T-helper 22 cell (primary cell): ENCODE data around the gene NRG2.

Experiments used
- DNase-seq: peaks from one replicate; pipeline ENCODE4 v3.0.0-alpha.2; 2020; ENCODE audit warnings: low read depth

The NRG2 gene

DNA sequence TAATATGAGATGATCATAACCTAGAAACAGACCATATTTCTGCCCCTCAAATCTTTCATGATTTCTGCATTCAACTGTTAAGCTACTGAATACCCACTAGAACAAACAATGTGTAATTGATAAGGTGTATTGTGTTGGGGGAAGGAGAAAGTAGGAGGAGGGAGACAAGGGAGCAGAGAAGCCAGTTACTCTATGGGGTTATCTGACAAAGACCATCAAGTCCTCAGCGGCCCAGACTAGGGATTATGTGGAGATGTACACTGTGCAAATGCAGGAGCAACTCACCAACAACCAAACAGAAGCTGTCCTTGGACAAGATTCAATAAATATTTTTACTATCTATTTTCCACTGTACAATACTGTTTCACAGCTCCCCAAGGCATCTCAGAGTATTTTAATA, 2.7 kb downstream of the NRG2 start:
- DNase-seq = no peak

- no peak for DNase-seq
These were observed 3.5 kb downstream of the NRG2 start for GRCh38 chr5:140039561-140039960.

GRCh38 chr5:140038373-140038957, 4.6 kb downstream of the NRG2 start:
- no peak for DNase-seq

- no peak for DNase-seq
These were observed 6.1 kb downstream of the NRG2 start for GRCh38 chr5:140037012-140037411.

- no peak for DNase-seq
These were observed 7.2 kb downstream of the NRG2 start for GRCh38 chr5:140035881-140036280.

DNA sequence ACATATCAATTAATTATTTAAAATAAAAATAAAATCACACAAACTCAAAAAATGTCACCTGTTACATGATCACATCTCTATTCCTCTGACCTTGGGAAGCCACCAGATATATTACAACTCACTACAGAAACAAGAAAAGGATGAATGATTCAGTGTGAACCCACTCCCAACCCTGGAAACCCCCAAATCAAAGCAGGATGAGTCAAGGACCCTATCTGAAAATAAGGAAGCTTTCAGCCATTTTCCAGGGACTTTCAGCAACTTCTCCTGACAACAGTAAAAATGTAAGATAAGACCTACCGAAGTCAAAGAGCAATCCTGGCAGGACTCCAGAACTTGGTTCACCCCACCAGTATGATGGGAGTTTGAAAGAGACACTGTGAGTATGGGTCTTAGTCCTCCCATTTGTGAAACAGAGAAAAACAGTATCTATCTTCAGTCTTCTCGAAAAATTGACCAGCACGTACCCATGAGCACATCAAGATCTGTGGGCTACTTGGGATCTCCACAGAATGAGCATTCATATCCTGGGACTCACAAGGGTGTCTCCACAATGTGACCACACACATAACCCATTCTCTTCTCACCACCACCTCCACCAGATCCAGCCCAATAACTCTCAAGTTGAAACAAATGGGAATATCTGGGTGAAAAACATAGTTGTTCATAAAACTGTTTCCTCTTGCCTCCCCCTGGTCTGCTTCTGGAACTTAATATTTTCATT, 9.9 kb downstream of the NRG2 start:
- no peak for DNase-seq

GRCh38 chr5:140032296-140032695, 10.8 kb downstream of the NRG2 start:
- no peak for DNase-seq

DNA sequence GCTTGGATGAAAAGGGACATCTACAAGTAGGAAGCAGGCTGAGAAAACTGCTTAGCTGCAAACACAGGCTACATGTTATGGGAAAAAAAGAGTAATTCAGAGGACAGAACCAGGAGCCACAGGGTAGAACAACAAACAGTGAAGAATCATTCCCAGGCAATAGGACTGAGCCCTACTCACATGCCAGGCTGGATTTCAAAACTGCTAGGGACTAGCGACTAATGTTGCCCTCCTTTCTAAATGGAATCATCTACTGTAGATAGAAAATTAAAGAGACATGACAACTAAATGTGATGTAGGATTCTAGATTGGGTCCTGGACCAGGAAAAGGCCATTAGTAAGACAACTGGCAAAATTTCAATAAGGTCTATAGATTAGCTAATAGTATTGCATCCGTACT, 15.3 kb downstream of the NRG2 start:
- DNase-seq = no peak

DNA sequence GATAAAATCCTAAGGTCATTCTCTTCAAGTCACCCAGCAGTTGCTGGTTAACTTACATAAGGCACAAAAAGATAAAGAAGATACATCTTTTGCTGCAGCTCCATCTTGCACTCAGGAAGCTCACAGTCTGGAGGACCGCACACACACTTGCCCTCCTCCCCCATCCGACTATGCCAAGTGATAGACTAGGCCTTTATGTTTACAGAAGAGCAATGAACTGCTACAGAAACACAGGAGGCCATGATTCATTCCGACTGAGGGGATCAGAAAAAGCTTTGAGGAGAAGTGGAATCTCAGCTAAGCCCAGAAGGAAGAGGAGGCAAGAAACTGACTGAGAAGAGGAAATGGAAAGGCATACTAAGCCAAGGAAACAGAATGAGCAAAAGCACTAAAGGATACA, 17.4 kb downstream of the NRG2 start:
- DNase-seq = no peak

- no peak for DNase-seq
These were observed 18.2 kb downstream of the NRG2 start for GRCh38 chr5:140024928-140025327.

DNA sequence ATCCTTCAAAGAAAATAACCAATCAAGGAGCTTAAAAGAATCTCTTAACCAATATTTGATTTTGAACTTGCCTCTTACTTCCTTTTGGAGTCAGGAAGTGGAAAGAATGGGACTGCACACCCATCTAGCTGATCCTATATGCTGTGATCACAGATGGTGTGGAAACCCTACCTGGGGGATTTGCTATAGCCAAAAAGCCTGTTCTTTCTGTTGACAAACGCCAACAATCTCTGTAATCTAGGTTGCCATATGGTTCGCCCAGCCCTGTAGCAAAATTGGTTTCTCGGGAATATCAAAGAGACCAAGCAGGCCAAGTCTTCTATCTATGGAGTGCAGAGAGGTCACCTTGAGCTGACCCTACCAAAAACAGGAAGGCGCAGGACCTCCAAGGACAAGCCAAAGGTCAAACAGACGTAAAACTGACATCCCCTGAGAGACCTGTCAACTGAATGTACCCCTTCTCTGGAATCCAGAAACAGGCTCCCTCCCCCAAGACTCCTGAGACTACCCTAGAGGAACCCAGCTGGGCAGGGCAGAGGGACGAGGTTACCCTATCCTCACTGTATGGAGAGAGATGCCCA, 19.4 kb downstream of the NRG2 start:
- no peak for DNase-seq

DNA sequence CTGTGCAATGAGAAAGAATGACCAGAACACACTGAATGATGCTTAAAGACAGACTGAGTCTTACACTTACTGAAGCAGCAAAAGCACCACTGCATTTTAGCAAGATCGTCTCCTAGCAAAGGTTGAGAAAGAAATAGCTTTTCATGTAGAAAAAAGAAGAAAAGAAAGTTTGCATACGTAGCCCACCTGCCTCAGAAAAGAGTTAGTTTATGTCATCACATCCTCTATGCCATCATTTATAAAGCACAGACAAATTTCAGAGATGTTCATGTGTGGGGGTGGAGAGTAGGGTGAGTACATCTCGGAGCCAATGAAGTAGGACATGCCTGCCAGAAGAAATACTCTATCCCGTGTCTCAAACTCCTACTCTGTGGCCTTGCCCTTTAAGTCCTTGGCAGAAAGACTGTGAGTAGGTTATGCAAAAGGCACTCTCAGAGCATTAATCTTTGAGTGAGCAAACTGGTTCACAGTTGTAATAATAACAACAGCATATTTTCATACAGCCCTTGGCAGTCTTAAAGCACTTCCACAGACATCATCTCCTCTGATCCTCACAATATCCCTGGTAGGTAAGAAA, 22.4 kb downstream of the NRG2 start:
- DNase-seq = no peak

DNA sequence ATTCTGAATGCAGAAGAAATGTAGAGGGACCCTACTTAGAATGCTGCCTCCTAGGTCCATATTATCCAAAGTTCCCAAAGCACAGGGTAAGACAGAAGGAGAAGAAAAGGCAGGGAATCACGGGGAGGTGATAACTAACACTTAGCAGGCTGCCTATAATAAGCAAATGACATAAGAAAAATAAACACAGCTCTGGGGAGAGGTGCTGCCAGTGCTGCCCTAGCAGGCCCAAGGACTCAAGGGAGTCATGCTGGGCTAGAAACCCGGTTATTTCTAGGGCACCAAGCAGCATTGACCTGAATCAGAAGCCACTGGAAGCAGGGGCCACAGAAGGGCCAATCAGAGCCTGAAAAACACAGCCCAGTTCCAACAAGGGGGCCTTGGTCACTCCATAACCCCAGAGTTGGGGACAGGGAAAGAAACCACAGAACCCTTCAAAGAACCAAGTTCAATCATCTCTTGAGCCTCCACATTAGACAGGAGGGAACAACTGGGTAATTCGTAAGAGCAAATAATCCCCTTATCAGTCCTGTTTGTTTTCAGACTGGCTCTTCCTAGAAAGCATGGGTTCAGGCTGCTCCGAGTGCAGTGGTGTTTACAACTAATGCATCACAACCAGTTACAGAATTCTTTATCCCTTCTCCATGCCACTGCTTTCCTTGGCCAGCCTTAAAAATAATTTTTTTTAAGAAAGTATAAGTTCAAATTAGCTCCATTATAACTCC, 24.0 kb downstream of the NRG2 start:
- no peak for DNase-seq

DNA sequence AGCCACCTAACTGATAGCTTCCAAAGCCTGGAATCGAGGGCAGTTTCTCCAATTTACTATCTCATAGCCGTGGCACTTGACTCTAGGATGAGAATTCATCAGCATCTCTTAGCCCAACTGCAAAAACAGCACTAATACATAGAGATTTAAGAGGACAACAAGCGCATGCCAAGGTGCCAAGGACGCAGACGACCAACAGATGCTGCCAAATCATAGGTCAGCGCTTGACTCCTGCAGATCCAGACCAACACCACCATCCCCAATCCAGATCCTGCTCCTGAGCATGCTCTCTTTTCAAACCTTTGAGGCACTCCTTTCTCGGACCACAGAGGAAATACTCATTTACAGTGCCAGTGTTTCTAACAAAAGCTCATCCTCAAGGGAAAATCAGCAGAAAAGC, 24.6 kb downstream of the NRG2 start:
- DNase-seq = no peak

GRCh38 chr5:140018096-140018481, 25.0 kb downstream of the NRG2 start:
- DNase-seq = no peak

- DNase-seq = no peak
These were observed 25.6 kb downstream of the NRG2 start for GRCh38 chr5:140017397-140018095.

DNA sequence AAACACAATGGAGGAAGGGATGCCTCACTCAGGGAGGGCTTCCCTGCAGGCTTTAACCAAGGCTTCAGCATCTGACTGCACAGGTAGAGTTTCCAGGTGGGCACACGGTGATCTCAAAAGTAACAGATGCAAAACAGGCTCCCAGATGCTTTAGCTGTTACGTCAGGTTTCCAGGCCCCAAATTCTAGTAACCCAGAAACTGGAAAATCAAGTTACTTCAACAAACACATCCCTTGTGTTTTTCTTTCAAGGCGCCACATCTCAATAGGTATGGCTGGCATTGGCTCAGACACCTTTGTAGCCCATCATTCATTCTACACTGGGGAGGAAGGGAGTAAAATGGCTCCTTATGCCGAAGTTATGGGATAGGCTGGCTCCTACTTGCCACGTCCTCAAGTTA, 27.4 kb downstream of the NRG2 start:
- no peak for DNase-seq

- DNase-seq = no peak
These were observed 28.3 kb downstream of the NRG2 start for GRCh38 chr5:140014751-140015150.

DNA sequence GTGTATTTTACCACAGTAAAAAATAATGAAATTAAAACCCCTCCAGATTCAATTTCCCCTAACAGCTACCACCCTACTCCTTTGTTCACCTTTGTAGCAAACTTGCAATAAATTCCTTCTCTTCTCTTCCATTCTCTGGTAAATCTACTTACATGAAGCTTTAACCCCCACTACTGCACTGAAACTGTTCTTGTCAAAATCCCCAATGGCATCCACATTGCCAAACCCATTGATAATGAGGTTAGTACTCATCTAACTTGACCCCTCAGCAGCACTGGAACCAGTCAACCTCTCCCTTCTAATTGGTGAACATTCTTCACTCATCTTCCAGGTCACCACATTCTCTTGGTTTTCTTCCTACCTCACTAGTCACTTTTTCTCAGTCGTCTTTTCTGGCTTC, 29.6 kb downstream of the NRG2 start:
- DNase-seq = no peak

DNA sequence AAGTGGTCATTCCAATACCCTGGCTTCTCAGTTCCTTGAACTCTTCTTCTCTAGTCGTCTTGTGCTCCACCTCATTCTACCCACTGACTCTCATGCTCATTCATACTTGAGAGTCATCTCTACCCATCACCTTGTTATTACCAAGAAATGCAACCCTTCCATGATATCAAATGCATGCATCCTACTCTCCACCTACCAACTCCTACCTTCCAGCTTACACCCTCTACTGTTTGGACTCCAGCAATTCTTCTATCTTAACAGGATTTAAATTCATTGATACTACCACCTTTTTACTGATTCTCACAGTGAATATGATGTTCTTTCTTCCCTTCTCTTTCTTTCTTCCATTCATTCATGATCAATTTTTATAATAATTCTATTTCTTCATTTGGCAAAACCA, 30.7 kb downstream of the NRG2 start:
- DNase-seq = no peak

DNA sequence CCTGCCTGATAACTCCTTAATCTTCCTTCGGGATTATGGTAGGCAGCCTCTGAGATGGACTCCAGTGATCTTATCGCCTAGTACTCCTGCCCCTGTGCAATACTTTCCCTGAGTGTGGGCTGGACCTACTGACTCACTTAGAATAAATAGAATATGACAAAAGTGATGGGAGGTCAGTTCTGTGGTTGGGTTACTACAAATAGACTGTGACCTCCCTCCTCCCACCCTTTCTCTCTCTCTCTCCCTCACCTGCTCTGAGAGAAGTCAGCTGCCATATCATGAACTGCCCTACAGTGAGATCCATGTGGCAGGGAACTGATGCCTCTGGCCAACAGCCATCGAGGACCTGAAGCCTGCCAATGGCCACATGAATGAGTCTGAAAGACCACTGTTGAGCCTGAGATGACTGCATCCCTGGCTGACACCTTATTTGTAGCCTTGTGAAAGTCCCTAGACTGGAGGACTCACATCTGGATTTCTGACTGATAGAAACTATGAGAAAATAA, 31.7 kb downstream of the NRG2 start:
- DNase-seq = no peak

GRCh38 chr5:140010798-140011197, 32.3 kb downstream of the NRG2 start:
- DNase-seq = no peak
